Activated CD4-positive, CD25-positive, alpha-beta regulatory T cell treated with anti-CD3 and anti-CD28 coated beads, Interleukin-2, amount 50 U/mL, for 72 hours (primary cell): ENCODE measurements around the gene PREP.
"Not testable (repeated sequence)": the region's sequence is repeated elsewhere in the genome, so short reads cannot be mapped to it uniquely, and the experiment has no call there.

ENCODE experiments used
- DNase-seq: peaks from one replicate; pipeline ENCODE4 v3.0.0; 2021

Gene PREP

GRCh38 chr6:105402939-105403935 is at the start of gene PREP:
TSS of gene PREP (minus strand) at chr6:105403082. CDS start at chr6:105402891, 191 bp downstream.
- peak; percentile 89 for DNase-seq

GRCh38 chr6:105452376-105452775 is 49.5 kb upstream of the PREP start:
- no peak for DNase-seq

GRCh38 chr6:105449756-105450390 is 47.0 kb upstream of the PREP start:
- DNase-seq, result no peak

- DNase-seq, result no peak
Observed at GRCh38 chr6:105445481-105445880, 42.6 kb upstream of the PREP start.

GRCh38 chr6:105443941-105444340 is 41.1 kb upstream of the PREP start:
- no peak for DNase-seq

GRCh38 chr6:105442369-105442768 is 39.5 kb upstream of the PREP start:
- DNase-seq, result no peak

- no peak for DNase-seq
Observed at GRCh38 chr6:105437236-105437635, 34.4 kb upstream of the PREP start.

GRCh38 chr6:105433723-105434122 is 30.8 kb upstream of the PREP start:
- no peak for DNase-seq

GRCh38 chr6:105432797-105433196 is 29.9 kb upstream of the PREP start:
- no peak for DNase-seq

- DNase-seq, result no peak
Observed at GRCh38 chr6:105431226-105431625, 28.3 kb upstream of the PREP start.

GRCh38 chr6:105430685-105431084 is 27.8 kb upstream of the PREP start:
- no peak for DNase-seq

GRCh38 chr6:105429676-105430075 is 26.8 kb upstream of the PREP start:
- DNase-seq, result no peak

- DNase-seq, result no peak
Observed at GRCh38 chr6:105428342-105428957, 25.6 kb upstream of the PREP start.

GRCh38 chr6:105424175-105424783 is 21.4 kb upstream of the PREP start:
- peak; percentile 61 for DNase-seq

GRCh38 chr6:105416971-105417370 is 14.1 kb upstream of the PREP start:
- DNase-seq, result not testable (repeated sequence)

GRCh38 chr6:105409734-105410133 is 6.9 kb upstream of the PREP start:
- no peak for DNase-seq

- no peak for DNase-seq
Observed at GRCh38 chr6:105402090-105402938, 568 bp downstream of the PREP start.

- no peak for DNase-seq
Observed at GRCh38 chr6:105401247-105402089, 1.4 kb downstream of the PREP start.

- no peak for DNase-seq
Observed at GRCh38 chr6:105400501-105400900, 2.4 kb downstream of the PREP start.

- DNase-seq, result no peak
Observed at GRCh38 chr6:105398859-105399258, 4.0 kb downstream of the PREP start.

- no peak for DNase-seq
Observed at GRCh38 chr6:105397987-105398386, 4.9 kb downstream of the PREP start.
